Effector CD8-positive, alpha-beta T cell (primary cell): ENCODE measurements around the gene WDFY4.

Experiments
- DNase-seq: peaks from one replicate; lab custom pipeline; 2025; lab: John Stamatoyannopoulos, UW

The WDFY4 gene

GRCh38 chr10:48814933-48815332, 130.3 kb downstream of the WDFY4 start:
- DNase-seq = no peak

- no peak for DNase-seq
Observed at GRCh38 chr10:48817141-48817540, 132.5 kb downstream of the WDFY4 start.

- no peak for DNase-seq
Observed at GRCh38 chr10:48818081-48818480, 133.4 kb downstream of the WDFY4 start.

GRCh38 chr10:48818861-48819520, 134.3 kb downstream of the WDFY4 start:
- DNase-seq = no peak

- no peak for DNase-seq
Observed at GRCh38 chr10:48819783-48820182, 135.1 kb downstream of the WDFY4 start.

GRCh38 chr10:48820231-48820630, 135.6 kb downstream of the WDFY4 start:
- no peak for DNase-seq

GRCh38 chr10:48820699-48821098, 136.0 kb downstream of the WDFY4 start:
- no peak for DNase-seq

GRCh38 chr10:48821111-48821510, 136.4 kb downstream of the WDFY4 start:
- DNase-seq = no peak

GRCh38 chr10:48821692-48822091, 137.0 kb downstream of the WDFY4 start:
- DNase-seq = no peak

GRCh38 chr10:48833674-48834073, 149.0 kb downstream of the WDFY4 start:
- no peak for DNase-seq

- DNase-seq = no peak
Observed at GRCh38 chr10:48834189-48834965, 149.7 kb downstream of the WDFY4 start.

GRCh38 chr10:48835781-48836180, 151.1 kb downstream of the WDFY4 start:
- no peak for DNase-seq

- DNase-seq = no peak
Observed at GRCh38 chr10:48836605-48837004, 151.9 kb downstream of the WDFY4 start.

GRCh38 chr10:48838834-48839233, 154.2 kb downstream of the WDFY4 start:
- no peak for DNase-seq

- no peak for DNase-seq
Observed at GRCh38 chr10:48839809-48840679, 155.4 kb downstream of the WDFY4 start.

- no peak for DNase-seq
Observed at GRCh38 chr10:48842231-48842630, 157.6 kb downstream of the WDFY4 start.

GRCh38 chr10:48843198-48843597, 158.5 kb downstream of the WDFY4 start:
- DNase-seq = no peak

- no peak for DNase-seq
Observed at GRCh38 chr10:48844616-48845015, 159.9 kb downstream of the WDFY4 start.

GRCh38 chr10:48845512-48845911, 160.8 kb downstream of the WDFY4 start:
- DNase-seq = no peak

GRCh38 chr10:48847691-48848090, 163.0 kb downstream of the WDFY4 start:
- DNase-seq = no peak

GRCh38 chr10:48856855-48857254, 172.2 kb downstream of the WDFY4 start:
- no peak for DNase-seq

- no peak for DNase-seq
Observed at GRCh38 chr10:48872234-48872633, 187.6 kb downstream of the WDFY4 start.

- no peak for DNase-seq
Observed at GRCh38 chr10:48878091-48878490, 193.4 kb downstream of the WDFY4 start.
